Activated T-cell treated with anti-CD3 and anti-CD28 coated beads for 48 hours (primary cell): Measurements from ENCODE around the gene KIF1C.

Experiments
- DNase-seq: peaks from one replicate; pipeline ENCODE4 v3.0.0-alpha.2; 2020; ENCODE audit warnings: low read depth

The KIF1C gene

DNA sequence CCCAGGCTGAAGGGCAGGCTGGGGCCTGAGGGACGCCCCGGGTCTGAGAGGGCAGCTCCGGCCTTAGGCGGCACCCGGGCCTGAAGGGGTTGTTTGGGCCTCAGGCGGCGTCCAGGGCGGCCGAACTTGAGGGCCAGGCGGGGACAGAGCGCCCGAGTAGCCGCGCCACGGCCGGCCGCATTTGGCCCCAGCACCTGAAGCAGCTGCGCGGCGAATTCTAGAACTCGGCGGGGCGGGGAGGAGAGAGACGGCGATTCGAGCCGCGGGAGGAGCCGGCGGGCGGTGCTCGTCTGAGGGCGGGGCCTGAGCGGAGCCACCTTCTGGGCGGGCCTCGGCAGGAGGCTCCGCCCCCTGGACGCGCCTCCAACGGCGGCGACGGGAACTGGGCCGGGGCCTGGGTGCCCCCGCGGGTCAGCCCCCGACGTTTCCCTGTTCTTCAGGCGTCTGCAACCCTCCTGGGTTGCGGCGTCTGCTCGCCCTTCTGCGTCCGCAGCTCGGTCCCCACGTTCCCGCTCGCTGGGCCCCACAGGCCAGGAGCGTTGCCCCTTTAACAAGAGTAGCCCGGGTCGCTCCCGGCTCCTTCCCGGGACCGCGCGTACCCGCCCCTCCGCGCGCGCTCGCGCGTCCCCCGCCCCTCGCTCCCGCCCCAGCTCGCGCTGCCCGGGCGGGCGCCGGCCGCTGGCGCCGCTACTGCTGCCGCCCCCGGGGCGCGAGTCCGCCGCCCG, at the start of gene KIF1C, which contains the start of gene INCA1:
Gene KIF1C, plus strand, starts transcription at position 649 of the 725 bp plus-strand sequence. CDS start 2,297 bp downstream, outside the sequence.
Gene INCA1, minus strand, starts transcription at position 221 of the 725 bp plus-strand sequence. CDS start 3,085 bp downstream, outside the sequence.
- DNase-seq, result peak; percentile 91

DNA sequence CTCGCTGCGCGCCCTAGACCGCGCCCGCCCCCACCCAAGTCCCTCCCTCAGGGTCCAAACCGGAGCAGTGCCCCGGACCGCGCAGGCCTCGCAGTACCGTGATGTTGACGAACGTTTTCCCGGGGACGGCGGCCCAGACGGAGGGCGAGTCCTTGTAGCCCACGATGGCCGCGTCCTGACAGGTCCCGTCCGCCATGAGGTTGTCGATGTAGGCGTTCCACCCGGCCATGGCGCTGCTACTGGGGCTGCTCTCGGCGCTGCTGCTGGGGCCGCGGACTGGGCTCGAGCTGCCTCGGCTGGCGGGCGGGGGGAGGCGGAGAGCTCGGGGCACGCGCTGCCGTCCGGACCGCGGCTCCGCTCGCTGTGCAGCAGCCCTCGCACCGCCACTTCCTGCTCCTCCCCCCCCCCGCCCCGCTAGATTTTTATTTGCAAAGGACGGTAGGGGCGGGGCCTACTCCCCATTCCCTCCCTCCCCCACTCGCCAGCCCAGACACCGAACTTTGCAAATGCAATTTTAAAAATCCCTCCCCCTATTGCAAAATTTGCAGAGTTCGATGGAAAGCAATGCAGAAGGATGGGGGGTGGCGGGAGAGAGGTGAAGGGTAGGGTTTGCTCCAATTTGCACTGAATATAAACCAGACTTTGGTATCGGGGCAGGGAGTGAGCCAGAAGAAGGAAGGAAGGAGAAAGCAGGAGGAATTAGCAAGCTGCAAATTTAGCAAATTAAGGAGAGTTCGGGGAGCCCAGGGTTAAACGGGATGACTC, 49.4 kb upstream of the KIF1C start, which contains the start of gene PFN1:
Gene PFN1, minus strand, starts transcription at position 365 of the 765 bp plus-strand sequence. Its CDS starts 136 bp downstream, at position 229.
- peak; percentile 89 for DNase-seq

- peak; percentile 83 for DNase-seq
Observed at GRCh38 chr17:4948931-4949320, 48.8 kb upstream of the KIF1C start.

- peak; percentile 74 for DNase-seq
Observed at GRCh38 chr17:4949321-4950074, 48.3 kb upstream of the KIF1C start.

GRCh38 chr17:4950075-4950745, 47.5 kb upstream of the KIF1C start:
- no peak for DNase-seq

DNA sequence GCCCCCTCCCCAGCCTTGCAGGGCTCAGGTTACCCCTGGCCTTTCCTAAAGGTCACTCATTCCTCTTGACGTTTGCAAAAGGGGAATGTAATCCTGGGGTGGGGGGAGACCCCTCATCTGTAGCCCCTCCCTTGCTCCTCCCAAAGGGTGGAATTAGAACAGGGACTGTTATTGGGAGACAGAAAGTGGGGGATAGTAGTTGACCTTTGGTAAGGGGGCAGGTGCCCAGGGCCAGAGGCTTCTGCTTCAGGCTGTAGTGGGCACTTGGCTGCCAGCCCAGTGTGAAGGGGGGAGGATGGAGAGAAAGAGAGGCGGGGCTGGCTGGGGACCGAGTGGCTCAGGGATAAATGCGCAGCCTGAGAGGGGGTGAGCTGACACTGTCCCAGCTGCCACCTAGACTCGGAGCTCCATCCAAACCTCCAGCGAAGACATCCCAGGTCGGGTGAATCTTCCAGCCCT, 47.0 kb upstream of the KIF1C start, which contains the start of gene ENO3:
Gene ENO3, plus strand, starts transcription at position 374 of the 459 bp plus-strand sequence. CDS start 711 bp downstream, outside the sequence.
- DNase-seq, result no peak

DNA sequence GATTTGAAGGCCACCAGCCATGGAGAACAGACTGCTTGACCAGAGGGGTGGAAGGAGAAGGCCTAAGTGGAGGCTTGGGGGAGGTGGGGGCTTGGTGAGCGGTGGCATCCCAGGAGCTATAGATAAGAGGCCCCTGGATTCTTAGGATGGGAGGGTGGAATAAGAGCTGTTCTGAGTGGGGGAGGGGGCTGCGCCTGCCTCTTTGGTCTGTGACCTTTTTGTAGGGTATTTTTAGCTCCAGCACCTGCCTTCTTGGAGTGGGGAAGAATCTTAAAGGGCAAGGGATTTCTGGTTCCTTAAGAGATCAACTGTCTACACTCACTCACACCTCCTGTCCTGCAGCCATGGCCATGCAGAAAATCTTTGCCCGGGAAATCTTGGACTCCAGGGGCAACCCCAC, 46.3 kb upstream of the KIF1C start:
- DNase-seq, result no peak

- DNase-seq, result no peak
Observed at GRCh38 chr17:4953451-4953961, 44.2 kb upstream of the KIF1C start.

GRCh38 chr17:4955091-4955490, 42.7 kb upstream of the KIF1C start:
- no peak for DNase-seq

GRCh38 chr17:4956493-4957061, 41.2 kb upstream of the KIF1C start:
- no peak for DNase-seq

GRCh38 chr17:4958102-4958501, 39.6 kb upstream of the KIF1C start:
- no peak for DNase-seq

DNA sequence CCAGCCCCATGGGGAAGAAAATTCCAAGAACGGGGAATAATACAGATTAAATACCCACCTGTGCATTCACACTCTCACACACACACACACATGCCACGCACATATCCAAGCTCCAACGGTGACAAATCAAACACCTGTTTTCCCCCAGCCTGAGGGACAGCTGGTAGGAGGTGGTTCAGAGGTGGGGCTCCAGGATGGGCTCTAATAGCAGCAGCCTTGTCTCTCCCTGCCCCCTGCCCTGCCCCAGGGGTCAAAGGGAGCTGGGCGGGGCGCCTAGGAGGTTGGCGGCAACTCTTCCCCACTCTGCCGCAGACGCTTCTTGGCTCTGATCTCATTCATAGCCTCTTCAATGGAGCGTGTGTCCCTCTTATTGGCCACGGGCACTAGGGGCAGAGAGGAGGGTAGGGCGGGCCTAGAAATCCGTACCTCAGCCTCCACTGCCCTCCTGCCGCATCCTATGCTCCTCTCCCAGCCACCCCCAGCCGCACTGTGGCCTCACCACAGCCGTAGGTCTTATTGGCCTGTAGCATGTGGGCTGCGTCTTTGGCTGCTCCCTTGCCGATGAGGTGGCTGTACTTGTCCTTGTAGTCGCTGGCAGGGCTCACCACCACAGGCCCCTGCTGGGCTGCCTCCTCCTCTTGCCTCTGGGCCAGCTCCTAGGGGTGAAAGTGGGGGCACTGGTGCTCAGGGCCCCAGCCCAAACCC, 38.3 kb upstream of the KIF1C start:
- DNase-seq, result no peak

- no peak for DNase-seq
Observed at GRCh38 chr17:4960279-4960922, 37.3 kb upstream of the KIF1C start.

- no peak for DNase-seq
Observed at GRCh38 chr17:4965311-4965986, 32.3 kb upstream of the KIF1C start.

- DNase-seq, result peak; percentile 84
Observed at GRCh38 chr17:4966844-4967538, 30.8 kb upstream of the KIF1C start.

- peak; percentile 92 for DNase-seq
Observed at GRCh38 chr17:4967539-4968485, 29.9 kb upstream of the KIF1C start, which contains the start of gene SPAG7. SPAG7 (minus strand) TSS chr17:4967817; CDS start chr17:4967804, 13 bp downstream.

- DNase-seq, result no peak
Observed at GRCh38 chr17:4968486-4969046, 29.2 kb upstream of the KIF1C start.
